ENCODE data around the gene TM4SF1. TPM values are rescaled to one million over a fixed set of nuclear protein-coding genes. Genes with fewer than 3 reads are reported as not detected.

Gene TM4SF1
- total RNA-seq: 612 and 623 TPM in 2 replicates

DNA sequence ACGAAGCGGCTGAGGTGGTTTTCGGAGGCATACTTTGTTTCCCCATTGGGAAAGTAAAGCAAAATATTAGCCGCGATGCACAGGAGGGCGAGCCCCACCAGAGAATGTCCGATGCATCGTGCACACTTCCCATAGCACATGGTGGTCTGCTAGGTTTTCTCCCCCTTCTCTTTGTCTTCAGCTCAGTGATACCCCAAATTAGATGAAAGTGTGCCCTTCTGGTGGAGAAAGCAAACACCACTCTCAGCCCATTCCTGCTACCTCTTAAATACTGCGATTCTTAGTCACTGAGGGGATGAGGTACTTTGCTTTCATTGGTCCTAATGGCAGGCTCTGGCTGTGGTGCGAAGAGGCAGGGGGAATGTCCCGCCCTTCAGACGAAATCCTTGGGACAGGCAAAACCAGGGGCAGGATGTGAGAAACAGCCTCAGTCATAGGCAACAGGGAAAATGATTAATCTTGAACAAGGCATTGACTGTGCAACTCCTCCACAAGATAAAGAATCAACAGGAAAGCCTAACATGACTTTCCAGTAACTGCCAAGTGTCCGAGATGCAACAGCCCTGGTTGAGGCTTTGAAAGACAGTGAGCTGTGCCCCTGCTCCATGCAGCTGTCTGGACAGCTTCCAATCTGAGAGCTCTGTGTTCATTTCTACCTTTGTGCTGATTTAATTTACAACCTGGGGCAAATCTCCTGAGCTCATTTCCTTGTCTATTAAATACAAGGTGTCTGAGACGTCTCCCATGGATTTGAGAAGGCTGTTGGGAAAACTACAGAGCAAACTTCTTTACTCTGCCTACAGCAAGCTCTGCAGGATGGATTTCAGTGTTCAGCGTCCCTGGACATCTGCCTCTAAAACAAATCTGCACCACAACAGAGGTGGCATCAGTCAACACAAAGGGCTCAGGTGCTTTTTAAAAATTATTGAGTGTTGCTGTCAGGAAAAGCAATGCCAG, at the start of gene TM4SF1:
Gene TM4SF1 (minus strand): TSS at position 242 of the 957 bp plus-strand sequence. CDS start 102 bp downstream, at position 140.

DNA sequence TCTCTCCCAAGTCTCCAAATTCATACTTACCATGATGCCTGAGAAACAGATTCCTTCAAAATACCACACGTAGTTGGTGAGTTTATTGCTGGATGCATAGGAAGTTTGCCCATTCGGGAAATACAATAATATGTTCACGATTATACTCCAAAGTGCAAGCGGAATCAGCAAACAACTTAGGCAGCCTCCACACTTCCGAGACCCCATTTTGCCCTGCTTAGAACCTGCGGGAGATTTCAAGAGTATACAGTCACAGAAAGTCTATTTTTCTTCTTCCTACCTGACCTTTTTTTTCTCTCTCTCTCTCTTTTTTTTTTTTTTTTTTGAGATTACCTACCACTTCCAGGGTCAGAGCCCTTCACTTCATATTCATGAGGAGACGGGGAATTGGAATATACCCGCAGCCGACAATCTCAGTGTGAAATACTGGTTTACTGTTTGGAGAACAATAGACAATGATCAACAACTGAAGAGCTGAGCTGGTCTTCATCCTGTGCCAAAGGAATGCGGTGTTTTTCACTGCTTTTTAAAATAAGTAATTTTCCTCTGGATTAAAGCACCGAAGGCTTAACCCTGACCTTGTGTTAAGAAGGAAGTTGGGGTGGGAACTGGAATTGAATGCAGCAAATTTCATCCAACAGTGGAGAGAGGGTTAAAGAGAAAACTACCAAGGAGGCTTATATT, 44.1 kb downstream of the TM4SF1 start, which contains the start of gene TM4SF18:
Gene TM4SF18 (minus strand): TSS at position 461 of the 684 bp plus-strand sequence. CDS start 254 bp downstream, at position 207.

Other genes starting within 250 kb of the TM4SF1 start
- gene HPS3, start 248.0 kb downstream of the TM4SF1 start, total RNA-seq: 29.0 and 32.5 TPM in 2 replicates
- gene CP, start 155.8 kb downstream of the TM4SF1 start, total RNA-seq: not detected in 2 replicates
- gene TM4SF18, start 44.0 kb downstream of the TM4SF1 start, total RNA-seq: 317 and 346 TPM in 2 replicates
- not detected in 2 replicates for gene TM4SF4, start 97.0 kb upstream of the TM4SF1 start, total RNA-seq

Data from mammary microvascular endothelial cell (primary cell).